Measurements from ENCODE around the gene APOOL. TPM values are rescaled to one million over a fixed set of nuclear protein-coding genes. Genes with fewer than 3 reads are reported as not detected.

The APOOL gene
- total RNA-seq, 1 experiment from 2014 or later = 37.1 TPM

DNA sequence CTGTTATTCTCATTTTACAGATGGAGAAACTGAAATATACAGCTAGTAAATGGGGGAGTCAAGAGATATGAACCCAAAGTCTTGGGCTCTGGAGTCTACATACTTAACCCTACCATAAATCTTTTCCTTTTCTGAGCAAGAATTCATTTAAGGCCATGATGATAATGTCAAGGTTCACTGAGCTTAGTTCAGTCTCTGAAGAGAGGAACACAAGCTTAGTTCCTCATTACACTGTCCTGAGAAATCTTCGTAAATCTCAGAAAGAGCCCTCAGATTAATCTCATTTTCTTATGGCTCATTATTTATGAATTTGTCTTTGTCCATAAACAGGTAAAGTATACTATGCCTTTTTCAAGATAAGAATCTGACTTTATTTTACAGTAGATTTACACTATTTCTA, 135.7 kb downstream of the APOOL start:
- no peak for DNase-seq
- Mint-ChIP-seq H3K27me3 (ENCODE audit: unreplicated experiment) (no peaks in the 10 kb centered on the region), H3K36me3 (ENCODE audit: insufficient read depth, unreplicated experiment) (no peaks in the 10 kb centered on the region), H3K4me1 (ENCODE audit: low read depth, unreplicated experiment) (no peaks in the 10 kb centered on the region), H3K9me3 (ENCODE audit: low read depth, unreplicated experiment) (peaks cover 1% of the 10 kb centered on the region), H3K4me3 (ENCODE audit: low read depth, unreplicated experiment) (no peak overlapping the region), H3K27ac (ENCODE audit: unreplicated experiment) (no peak overlapping the region)
- intact Hi-C loops (cut with micrococcal nuclease; ENCODE audit: unreplicated experiment) = no loop called here
- TF ChIP-seq, protein P1, sequence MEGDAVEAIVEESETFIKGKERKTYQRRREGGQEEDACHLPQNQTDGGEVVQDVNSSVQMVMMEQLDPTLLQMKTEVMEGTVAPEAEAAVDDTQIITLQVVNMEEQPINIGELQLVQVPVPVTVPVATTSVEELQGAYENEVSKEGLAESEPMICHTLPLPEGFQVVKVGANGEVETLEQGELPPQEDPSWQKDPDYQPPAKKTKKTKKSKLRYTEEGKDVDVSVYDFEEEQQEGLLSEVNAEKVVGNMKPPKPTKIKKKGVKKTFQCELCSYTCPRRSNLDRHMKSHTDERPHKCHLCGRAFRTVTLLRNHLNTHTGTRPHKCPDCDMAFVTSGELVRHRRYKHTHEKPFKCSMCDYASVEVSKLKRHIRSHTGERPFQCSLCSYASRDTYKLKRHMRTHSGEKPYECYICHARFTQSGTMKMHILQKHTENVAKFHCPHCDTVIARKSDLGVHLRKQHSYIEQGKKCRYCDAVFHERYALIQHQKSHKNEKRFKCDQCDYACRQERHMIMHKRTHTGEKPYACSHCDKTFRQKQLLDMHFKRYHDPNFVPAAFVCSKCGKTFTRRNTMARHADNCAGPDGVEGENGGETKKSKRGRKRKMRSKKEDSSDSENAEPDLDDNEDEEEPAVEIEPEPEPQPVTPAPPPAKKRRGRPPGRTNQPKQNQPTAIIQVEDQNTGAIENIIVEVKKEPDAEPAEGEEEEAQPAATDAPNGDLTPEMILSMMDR (IDR thresholded peaks at IDR 0.05; ENCODE audit: unreplicated experiment) = no peak
- CTCF ChIA-PET = no interaction called here
- no TSS peak for BruUV-seq (replicated peaks)

DNA sequence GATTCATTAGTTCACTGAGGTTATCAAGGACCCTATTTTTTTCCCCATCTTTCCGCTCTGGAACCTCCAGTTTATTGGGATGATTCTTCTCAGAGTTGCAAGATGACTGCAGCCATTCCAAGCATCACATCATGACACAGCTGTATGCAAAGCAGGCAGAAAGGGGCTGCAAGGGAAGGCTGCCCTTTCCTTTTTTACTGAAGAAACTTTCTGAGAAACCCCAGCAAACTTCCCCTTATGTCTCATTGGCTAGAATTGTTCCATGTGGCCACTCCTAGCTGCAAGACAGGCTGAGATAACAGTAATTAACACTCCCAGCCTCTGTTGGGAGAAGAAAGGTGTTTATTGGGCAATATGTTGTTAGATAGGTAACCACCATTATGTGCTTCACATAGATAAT, 137.3 kb downstream of the APOOL start:
- no peak overlapping the region for H3K27ac Mint-ChIP-seq (ENCODE audit: unreplicated experiment)
- CTCF ChIA-PET = no interaction called here
- no TSS peak for BruUV-seq (replicated peaks)

More for the DNA sequence above, 137.3 kb downstream of the APOOL start:
- no peak overlapping the region for H3K4me3 Mint-ChIP-seq (ENCODE audit: low read depth, unreplicated experiment)
- H3K4me1 Mint-ChIP-seq (ENCODE audit: low read depth, unreplicated experiment) = no peaks in the 10 kb centered on the region
- intact Hi-C loops (cut with micrococcal nuclease; ENCODE audit: unreplicated experiment) = no loop called here
- H3K27me3 Mint-ChIP-seq (ENCODE audit: unreplicated experiment) = no peaks in the 10 kb centered on the region
- no peaks in the 10 kb centered on the region for H3K36me3 Mint-ChIP-seq (ENCODE audit: insufficient read depth, unreplicated experiment)
- no peaks in the 10 kb centered on the region for H3K9me3 Mint-ChIP-seq (ENCODE audit: low read depth, unreplicated experiment)
- TF ChIP-seq, protein P1 (IDR thresholded peaks at IDR 0.05; ENCODE audit: unreplicated experiment) = no peak
- no peak for DNase-seq

Other genes starting within 250 kb of the APOOL start
- gene SATL1, start 239.9 kb downstream of the APOOL start, total RNA-seq (2022) = 0.10 TPM in 1 of 2 replicates, not detected in the other
- gene ZNF711, start 240.1 kb downstream of the APOOL start, total RNA-seq (2022) = 6.0 and 8.0 TPM in 2 replicates